ENCODE results near the gene IL17D. TPM values are rescaled to one million over a fixed set of nuclear protein-coding genes. Genes with fewer than 3 reads are reported as not detected.
A peak's percentile ranks its signal among the peaks of the same experiment; 100 is the strongest.

IL17D gene
- total and polyA plus RNA-seq, 2 donors (not counting 1 experiment from before 2014, with no cell fraction given), result 0.09 TPM; not detected in 1

DNA sequence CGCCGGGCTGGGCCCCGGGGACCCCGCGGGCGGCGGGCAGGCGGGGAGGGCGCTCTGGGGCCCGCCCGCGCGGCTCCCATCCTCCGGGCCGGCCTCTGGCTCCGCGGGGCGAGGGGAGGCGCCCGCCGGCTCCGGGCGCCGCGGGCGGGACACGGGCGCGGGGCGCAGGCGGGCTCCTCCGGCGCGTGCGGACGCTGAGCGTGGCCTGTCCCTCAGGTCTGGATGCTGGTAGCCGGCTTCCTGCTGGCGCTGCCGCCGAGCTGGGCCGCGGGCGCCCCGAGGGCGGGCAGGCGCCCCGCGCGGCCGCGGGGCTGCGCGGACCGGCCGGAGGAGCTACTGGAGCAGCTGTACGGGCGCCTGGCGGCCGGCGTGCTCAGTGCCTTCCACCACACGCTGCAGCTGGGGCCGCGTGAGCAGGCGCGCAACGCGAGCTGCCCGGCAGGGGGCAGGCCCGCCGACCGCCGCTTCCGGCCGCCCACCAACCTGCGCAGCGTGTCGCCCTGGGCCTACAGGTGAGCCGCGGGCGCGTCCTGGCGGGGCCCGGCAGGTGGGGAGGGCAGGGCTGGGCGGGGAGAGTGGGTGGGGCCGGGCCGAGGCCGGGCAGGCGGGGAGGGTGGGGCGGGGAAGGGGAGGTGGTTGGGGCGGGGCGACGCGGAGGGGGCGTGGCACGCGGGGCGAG is 420 bp downstream of the IL17D start:
- CTCF ChIA-PET, result interaction anchor here (0.9 to 1.4 kb wide), 6 partner anchors 8 to 211 kb away, joined by 3 to 9 read pairs (median 4); no protein-coding TSS in a partner anchor
- Histone ChIP-seq H3K4me2 (replicated peaks; ENCODE audit: low read depth, low read length, poor library complexity, severe bottlenecking) (peak overlapping the region; percentile 99), H3K4me1 (ENCODE audit: control insufficient read depth in 2 of 2, insufficient read depth in 2 of 2, low read length in 2 of 2) (peaks cover 11 to 12% of the 10 kb centered on the region in 2 donors), H4K20me1 (ENCODE audit: control insufficient read depth, insufficient read depth, low read length, poor library complexity, severe bottlenecking) (no peaks in the 10 kb centered on the region), H3K27me3 (replicated peaks in 1 of 4; ENCODE audit: control extremely low read depth in 1 of 4, control insufficient read depth in 3 of 4, insufficient read depth in 4 of 4, low read length in 3 of 4) (peaks cover 0 to 27% (median 18%) of the 10 kb centered on the region in 4 experiments), H2AFZ (ENCODE audit: insufficient read depth, low read depth, low read length, poor library complexity, severe bottlenecking) (no peak overlapping the region), H3K9me3 (ENCODE audit: control extremely low read depth in 1 of 3, control insufficient read depth in 2 of 3, insufficient read depth in 1 of 3, low read length in 2 of 3) (no peaks in the 10 kb centered on the region), H3K36me3 (replicated peaks in 1 of 2; ENCODE audit: control extremely low read depth in 1 of 2, control insufficient read depth in 1 of 2, extremely low read depth in 1 of 2, insufficient read depth in 2 of 2, low read length in 1 of 2) (no peaks in the 10 kb centered on the region), H3K9ac (ENCODE audit: low read length) (no peak overlapping the region), H3K27ac (ENCODE audit: low read length in 2 of 2) (no peak overlapping the region), H3K4me3 (ENCODE audit: control extremely low read depth in 1 of 5, extremely low read depth in 1 of 5, insufficient read depth in 1 of 5, low read depth in 2 of 5, low read length in 4 of 5) (peak overlapping the region in 3 of 5 experiments; percentile 15 to 40 (median 29)), H3K79me2 (ENCODE audit: control insufficient read depth, insufficient read depth, low read length) (no peaks in the 10 kb centered on the region)
- intact Hi-C loops (cut with micrococcal nuclease), result loop anchor here (1.0 to 10.0 kb wide), 7 partner anchors 8 to 901 kb away; partner anchors contain the start of genes EEF1AKMT1, IFT88, MICU2 and XPO4
- Mint-ChIP-seq H3K4me3 (peak overlapping the region; percentile 52), H3K4me1 (peaks cover 12% of the 10 kb centered on the region), H3K9me3 (ENCODE audit: insufficient read depth) (no peaks in the 10 kb centered on the region), H3K27ac (no peak overlapping the region), H3K27me3 (peaks cover 16% of the 10 kb centered on the region)
- TF ChIP-seq, protein P1, sequence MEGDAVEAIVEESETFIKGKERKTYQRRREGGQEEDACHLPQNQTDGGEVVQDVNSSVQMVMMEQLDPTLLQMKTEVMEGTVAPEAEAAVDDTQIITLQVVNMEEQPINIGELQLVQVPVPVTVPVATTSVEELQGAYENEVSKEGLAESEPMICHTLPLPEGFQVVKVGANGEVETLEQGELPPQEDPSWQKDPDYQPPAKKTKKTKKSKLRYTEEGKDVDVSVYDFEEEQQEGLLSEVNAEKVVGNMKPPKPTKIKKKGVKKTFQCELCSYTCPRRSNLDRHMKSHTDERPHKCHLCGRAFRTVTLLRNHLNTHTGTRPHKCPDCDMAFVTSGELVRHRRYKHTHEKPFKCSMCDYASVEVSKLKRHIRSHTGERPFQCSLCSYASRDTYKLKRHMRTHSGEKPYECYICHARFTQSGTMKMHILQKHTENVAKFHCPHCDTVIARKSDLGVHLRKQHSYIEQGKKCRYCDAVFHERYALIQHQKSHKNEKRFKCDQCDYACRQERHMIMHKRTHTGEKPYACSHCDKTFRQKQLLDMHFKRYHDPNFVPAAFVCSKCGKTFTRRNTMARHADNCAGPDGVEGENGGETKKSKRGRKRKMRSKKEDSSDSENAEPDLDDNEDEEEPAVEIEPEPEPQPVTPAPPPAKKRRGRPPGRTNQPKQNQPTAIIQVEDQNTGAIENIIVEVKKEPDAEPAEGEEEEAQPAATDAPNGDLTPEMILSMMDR (IDR thresholded peaks at IDR 0.05), result peak; percentile 43
- TF ChIP-seq EZH2 (IDR thresholded peaks at IDR 0.05; ENCODE audit: borderline replicate concordance, insufficient read depth, low read depth, low read length, poor library complexity, severe bottlenecking), result no peak
- under 1% methylated on average over 71 of the region's 98 CpGs for WGBS (ENCODE audit: insufficient coverage)
- ATAC-seq (ENCODE audit: low read depth), result peak; percentile 88
- DNase-seq, result peak; percentile 88
- POLR2A ChIA-PET, result interaction anchor here (0.7 kb wide), 1 partner anchor 70 kb away, joined by 3 read pairs; the partner anchor contains the start of gene EEF1AKMT1
